Activated CD4-positive, alpha-beta T cell treated with anti-CD3 and anti-CD28 coated beads, Interleukin-2, amount 50 U/mL, for 1 hour (primary cell): ENCODE results near the gene MRPS34.
"Not testable (repeated sequence)": the region's sequence is repeated elsewhere in the genome, so short reads cannot be mapped to it uniquely, and the experiment has no call there.

ENCODE experiments used
- DNase-seq: peaks from one replicate; pipeline ENCODE4 v3.0.0-alpha.2; 2020

Gene MRPS34

DNA sequence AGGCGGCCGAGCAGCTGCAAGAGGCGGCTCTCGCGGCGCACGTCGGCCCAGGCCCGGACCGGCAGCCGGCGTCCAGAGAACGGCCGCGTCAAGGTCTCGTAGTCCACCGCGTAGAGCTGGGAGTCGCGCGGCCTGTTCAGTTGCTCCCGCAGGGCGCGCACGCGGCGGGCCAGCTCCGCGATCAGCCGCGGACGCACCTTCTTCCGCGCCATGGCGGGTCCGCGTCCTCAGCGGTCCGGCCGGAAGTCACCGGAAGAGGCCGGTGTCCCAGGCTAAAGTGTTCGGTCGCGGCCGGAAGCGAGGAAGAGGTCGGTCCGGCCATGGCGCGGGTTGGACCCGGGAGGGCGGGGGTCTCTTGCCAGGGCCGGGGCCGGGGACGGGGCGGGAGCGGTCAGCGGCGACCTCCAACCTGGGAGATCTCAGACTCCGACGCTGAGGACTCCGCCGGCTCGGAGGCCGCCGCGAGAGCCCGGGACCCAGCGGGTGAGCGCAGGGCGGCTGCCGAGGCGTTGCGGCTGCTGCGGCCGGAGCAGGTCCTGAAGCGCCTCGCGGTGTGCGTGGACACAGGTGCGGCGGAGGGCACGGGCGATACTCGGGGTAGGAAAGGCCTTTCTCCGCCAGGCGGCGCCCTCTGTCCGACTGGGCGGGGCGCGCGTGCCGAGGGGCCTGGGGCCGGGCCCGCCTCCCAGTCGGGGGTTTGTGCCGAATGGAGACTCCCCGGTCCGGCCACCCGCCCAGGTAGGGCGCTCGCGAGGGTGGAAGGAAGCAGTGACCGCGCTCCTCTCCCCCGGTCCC lies at the start of gene MRPS34:
TSS of gene MRPS34 (minus strand) at position 227 of the 795 bp plus-strand sequence. CDS start at position 212, 15 bp downstream.
- peak; percentile 75 for DNase-seq

DNA sequence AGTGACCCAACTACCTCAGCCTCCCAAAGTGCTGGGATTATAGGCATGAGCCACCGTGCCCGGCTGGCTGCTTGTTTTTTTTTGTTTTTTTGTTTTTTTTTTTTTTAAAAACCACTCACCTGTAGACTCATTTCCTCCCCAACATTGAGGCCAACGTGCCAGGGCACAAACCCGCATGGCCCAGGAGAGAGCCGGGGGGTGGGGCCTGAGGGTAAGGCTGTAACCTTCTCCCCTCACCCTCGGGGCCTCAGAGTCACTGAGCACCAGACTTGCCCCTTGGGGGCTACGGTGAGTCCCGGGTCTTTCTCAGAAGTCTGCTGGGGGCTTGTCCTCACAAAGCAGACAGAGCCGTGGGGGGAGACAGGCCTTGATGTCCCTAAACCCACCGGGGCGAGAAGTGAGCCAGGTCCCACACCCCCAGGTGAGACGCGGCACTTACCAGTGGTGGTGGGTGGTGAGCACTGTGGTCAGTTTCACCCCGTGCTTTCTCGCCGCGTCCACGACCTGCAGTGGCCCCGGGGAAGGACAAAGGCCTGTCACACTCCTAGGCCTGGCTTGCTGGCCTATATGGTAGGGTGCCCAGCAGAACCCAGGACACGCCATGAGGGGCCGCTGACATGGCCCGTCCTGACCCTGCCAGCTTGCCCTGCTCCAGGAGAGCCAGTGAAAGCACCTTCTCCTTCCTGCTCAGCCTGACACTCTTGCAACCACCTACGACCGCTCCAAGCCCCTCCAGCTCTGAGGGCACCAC lies 49.1 kb upstream of the MRPS34 start:
- no peak for DNase-seq

DNA sequence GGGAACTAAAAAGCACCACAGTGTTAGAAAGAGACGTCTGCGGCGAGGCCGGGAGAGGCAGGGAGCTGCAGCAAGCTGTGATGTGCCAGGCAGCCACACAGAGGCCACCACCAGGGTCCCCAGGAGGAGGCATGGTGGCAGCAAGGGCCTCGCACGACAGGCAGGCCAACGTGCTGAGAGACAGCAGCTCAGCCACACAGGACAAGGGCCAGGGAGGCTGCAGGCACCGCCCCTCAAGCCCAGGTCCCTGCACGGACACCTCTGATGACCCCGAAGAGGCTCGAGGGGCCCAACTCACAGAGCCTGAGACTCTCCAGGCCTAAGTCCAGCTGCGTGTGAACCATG lies 48.0 kb upstream of the MRPS34 start:
- no peak for DNase-seq

DNA sequence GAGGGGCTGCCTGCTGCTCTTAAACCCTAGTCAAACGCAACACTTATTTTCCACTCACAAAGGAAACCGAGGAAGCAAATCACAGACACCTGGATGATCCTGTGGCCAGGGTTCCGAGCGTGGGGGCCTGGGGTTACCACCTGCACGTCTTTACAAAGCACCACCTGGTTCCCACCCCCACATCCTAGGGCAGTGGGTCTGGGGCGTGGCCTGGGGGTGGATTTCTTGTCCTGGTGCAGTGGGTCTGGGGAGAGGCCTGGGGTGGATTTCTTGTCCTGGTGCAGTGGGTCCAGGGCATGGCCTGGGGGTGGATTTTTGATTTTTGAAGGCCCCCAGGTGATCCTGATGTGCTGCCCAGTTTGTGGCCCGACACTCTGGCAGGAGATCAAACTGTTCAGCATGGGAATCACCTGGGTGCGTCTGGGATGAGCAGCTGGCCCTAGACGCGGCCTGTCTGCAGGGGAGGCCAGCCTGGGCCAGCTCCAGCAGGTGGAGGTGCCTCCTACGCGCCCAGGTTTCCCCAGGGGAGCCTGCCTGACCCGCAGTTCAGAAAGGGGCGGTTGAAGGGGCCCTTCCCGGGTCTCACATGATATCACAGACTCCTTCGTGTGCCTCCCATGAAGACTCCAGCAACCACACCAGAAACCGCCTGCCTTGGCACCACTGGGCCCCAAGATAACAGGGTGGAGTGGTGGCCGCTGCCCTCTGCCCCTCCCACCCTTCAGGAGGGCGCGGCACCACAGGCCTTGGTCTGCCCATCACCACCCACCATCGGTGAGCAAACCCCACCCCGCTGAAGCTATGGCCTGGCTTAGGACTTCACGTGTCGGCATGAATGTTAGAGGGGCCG lies 47.4 kb upstream of the MRPS34 start:
- DNase-seq, result no peak

DNA sequence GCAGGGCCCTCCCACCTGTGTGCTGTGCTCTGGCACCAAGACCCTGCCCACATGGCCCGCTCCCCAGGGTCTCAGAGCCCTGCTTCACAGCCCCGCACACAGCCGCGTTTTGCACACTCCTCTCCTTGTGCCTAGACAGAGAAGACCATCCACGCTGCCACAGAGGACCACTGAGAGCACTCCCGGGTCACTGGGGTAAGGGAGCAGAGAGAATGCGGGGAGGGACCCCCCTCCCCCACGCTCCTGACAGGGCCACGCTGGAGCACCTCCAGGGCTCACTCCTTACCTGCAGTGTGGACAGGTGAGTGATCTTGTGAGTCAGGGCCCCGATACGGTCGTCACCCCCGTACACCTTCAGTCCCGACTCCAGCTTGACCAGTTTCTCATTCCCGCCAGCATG lies 46.7 kb upstream of the MRPS34 start:
- no peak for DNase-seq

DNA sequence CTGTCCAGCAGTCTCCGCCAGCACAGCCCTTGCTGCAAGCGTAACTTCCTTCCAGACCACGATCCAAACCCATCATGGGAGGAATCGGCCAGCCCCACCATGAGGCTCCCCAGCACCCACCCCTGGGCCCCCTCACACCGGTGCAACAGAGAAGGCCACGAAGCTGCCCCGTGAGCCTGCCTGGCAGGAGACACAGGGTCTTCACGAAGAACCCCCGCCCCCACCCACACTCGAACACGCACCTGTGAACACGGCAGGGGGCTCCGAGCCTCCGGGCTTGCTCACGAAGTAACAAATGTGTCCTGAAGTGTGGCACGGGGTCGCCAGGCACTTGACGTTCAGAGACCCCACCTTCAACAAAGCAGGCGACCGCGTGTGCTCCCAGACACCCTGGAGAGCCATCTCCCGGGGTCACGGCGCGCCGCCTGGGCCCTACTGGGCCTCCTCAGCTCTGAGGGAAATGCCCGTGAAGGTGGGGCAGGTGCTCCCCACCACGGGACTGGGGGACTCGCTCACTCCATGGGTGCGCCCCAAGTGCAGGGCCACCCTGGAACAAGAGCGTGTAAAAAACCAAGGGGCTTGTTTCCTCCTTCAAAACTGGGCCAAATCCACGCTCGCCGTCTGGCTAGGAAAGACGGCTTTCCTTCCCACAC lies 46.1 kb upstream of the MRPS34 start:
- no peak for DNase-seq

DNA sequence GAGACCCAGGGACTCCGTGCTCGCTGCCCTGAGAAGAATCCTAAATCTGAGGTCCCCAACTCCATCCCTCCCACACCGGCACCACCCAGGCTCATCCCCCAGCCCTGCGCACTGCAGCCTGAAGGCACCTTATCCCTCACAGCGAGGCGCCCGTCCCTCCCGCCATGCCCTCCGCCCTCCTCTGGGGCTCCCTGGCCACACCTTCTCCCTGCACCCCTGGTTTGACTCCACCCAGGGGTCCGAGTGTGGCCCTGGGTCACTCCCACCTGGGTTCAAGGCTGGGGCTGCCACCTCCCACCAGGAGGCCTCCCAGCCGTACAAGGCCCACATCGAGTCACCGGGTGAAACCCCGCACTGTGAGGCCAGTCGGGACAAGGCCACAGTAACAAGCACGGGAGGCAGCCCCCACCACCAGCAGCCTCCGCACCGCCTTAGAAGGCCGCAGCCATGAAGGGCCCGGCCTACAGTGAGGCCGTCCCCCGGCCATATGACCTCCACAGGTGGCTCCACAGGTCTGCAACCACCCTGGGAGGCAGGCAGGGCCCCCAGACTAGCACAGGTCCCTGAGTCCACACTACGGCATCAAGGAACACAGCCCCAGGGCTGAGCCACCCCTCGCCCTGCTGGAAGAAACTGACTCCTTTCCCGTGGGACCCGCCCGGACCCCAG lies 45.4 kb upstream of the MRPS34 start:
- no peak for DNase-seq

DNA sequence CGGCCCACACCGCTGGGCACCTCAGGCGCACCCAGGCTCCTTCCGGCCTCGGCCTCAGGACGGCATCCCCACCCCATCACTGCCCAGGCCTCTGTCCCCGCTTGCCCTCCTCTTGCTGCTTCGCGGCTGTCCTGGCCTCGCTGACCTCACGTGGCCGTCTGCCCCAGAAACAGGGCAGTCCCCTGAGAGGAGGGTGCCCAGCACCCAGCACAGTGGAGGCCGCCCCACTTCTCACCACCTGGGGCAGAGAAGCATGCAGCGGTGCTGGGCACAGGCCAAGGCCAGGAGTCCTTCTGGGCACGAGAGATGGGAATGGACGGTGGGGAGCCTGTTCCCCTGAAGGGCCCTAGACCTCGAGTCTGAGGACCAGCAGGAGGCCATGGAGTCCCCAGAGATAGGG lies 44.8 kb upstream of the MRPS34 start:
- no peak for DNase-seq

DNA sequence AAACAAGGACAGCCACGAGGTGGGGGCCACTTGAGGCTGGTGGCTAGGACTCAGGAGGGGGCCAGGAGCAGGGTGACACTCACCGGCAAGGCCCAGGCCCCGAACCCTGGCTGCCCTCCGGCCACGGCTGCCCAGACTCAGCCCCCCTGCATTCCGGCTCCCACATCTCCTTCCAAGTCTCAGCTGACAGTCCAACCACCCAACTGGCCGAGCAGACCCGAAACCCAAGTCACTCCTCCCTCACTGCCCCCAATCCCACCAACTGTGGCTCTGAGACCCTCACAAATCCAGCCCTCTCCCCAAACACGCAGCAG lies 44.3 kb upstream of the MRPS34 start:
- DNase-seq, result no peak

DNA sequence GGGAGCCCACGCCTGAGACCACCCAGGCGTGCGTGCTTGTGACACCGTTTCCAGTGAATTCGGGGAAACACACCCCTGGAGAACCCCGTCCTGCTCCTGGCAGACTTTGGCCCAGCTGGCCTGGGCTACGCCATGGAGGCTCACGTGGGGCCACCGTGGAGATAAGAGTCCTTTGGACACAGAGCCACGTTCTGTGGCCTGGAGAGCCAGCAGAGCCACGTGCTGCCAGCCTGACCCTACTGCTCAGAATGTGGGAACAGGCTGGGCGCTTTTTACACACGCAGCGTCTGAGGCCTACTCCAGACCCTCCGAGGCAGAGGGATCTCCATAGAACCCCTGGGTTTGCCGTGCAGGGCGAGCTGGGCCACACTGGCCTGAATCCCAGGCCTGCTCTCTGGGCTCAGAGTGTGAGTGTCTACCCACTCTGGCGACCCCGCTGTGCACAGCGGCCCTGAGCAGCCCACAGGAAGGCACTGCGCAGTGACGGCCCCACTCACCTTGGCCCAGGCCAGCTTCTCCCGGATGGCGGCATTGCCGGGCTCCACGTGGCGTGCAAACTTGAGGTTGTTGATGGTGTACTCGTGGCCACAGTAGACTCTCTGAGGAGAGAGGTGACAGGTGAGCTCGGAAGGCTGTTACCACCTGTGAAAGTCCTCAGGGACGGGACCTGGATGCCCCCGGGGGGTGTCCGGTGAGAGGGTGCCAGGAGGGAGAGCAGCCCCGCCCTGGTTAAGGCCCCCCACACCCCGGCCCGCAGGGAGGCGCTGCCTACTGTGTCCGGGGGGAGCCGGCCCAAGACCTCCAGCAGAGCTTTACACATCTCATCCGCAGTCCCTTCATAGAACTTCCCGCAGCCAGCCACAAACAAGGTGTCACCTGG lies 43.7 kb upstream of the MRPS34 start:
- DNase-seq, result no peak

DNA sequence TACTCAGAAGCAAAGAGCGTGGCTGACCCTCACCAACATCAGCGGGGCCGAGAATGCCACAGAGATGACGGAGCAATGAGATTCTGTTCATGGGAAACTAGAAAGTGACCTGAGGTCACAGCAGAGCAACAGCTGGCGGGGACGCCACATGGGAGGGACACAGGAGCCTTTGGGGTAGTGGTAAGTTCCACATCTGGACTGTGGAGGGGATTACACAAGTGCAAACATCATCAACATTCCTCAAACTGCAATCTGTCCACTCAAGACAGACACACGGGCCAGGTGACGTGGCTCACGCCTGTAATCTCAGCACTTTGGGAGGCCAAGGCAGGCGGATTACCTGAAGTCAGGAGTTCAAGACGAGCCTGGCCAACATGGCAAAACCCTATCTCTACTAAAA lies 42.5 kb upstream of the MRPS34 start:
- no peak for DNase-seq

DNA sequence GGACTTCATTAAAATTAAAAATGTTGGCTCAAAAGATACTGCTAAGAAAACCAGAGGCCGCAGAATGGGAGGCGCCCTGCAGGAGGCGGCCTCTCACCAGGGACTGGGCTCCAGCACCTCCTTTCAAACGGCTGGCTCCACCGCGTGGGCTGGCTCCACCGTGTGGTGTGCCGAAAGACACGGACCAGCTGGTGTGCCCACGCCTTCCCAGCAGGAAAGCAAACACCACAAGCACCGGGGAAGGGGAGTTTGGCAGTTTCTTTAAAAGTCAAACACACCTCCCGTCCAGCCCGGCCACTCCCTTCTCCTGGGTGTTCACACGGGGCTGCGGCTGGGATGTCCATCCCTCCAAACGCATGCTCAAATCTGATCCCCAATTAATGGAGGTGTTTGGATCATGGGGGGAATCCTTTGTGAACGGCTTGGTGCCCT lies 39.8 kb upstream of the MRPS34 start:
- DNase-seq, result peak; percentile 54

DNA sequence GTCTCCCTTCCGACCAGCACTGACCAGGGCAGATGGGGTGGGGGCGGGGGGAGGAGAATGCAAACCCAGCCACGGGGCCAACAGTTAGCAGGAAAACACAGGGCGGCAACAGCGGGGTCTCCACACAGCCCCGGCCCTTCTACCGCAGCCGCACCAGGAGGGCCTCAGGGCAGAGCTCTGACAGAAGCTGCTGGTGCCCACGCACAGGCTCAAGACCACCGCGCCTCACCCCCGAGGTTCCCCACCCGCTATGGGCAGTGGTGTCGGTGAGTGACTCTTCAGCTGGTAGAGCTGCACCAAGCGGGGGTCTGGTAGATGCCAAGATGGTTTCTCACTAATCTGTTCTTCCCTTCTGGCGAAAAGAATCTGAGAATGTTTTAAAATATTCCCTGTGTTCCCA lies 37.6 kb upstream of the MRPS34 start:
- no peak for DNase-seq

DNA sequence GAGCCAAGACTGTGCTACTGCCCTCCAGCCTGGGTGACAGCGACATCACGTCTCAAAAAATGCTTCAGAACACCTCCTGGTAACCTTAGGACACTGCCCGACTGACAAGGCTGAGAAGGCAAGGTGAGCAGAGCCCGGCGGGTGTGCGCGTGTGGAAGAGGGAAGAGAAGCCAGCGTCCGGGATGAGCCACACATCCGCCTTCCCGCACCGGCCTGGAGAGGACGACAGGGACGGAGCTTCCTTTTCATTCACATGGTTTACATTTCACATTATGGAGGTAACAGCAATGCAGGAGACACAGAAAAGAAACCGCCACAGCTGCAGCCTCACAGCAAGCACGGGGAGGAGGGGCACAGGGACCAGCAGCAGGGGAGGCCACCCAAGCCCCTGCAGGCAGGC lies 37.2 kb upstream of the MRPS34 start:
- DNase-seq, result no peak

DNA sequence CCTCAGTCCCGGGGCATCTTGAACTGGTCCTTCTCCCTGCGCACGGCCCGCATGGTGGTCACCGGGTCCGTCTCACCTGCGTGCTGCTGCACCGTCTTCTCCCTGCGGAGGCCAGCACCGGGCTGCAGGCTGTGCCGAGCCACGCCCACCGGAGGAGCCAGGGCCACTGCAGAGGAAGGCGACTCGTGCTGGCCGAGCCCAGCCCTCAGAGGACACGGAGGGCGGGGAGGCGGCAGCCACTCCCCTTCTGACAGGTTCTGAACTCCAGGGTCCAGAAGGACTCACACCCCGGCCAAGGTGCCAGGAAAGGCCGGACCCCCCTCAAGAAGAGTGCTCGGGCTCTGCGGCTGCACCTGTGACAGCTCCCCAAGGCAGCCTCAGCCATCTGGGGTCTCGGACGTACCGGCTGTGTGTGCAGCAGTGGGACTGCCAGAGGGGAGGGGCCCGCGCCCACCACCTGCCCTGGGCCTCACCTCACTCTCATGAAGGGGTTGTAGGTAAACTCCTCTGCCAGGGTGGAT lies 36.4 kb upstream of the MRPS34 start:
- DNase-seq, result no peak

DNA sequence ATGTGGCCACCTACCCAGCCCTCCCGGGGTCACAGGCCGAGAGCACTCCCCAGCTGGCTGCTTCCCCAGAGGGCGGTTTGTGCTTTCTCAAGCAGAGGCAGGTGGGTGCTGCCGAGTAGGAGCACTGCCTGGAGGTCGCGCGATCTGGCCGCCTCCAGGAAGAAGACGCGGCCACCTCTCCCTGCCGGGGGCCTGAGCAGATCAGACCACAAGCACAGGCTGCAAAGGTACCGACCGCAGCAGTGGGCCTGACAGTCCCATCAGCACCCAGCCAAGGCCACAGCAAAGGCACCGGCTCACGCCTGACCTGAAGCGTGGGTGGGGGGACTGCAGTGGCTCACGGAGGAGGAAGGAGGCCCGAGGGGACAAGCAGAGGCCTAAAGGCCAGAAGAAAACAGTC lies 35.8 kb upstream of the MRPS34 start:
- no peak for DNase-seq

DNA sequence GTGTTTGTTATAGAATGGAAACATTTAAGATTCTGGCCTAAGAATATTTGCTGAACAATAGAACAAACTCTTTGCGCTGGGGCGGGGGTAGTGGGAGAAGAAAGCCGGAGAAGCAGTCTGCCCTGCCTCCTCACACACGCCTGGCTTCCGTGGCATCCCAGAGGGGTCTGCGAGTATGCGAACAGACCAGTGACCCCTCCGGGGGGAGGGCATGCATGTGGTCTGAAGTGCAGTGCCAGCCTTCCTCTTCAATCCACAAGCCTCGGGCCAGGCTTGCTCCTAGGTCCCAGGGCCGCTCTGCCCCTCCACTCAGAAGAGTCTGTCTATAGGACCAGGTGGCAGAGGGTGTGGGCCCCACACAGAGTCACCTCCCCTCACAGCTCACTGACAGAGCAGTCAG lies 34.7 kb upstream of the MRPS34 start:
- no peak for DNase-seq

DNA sequence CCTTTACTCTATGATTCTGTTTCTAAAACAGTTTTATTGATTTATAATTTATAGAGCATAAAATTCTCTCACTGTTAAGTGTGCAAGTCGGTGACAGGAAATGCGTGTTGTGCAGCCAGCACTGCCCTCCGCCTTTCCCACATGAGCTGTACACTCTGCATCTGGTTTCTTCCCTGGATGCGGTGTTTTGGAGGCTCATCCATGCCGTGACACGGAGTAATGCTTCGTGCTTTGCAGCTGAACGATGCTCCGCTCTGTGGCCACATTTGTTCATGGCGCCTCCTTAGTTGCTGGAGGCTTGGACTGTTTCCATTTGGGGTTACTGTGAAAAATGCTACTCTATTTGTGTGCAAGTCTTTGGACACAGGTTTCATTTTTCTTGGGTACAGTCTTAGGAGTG lies 27.8 kb upstream of the MRPS34 start:
- no peak for DNase-seq

DNA sequence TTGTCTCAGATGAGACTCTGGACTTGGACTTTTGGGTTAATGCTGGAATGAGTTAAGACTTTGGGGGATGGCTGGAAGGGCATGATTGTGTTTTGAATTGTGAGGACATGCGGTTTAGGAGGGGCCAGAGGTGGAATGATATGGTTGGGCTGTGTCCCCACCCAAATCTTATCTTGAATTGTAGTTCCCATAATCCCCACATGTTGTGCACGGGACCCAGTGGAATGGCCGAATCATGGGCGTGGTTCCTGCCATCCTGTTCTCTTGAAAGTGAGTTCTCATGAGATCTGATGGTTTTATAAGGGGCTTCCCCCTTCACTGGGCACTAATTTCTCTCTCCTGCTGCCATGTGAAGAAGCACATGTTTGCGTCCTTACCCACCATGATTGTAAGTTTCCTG lies 26.3 kb upstream of the MRPS34 start:
- not testable (repeated sequence) for DNase-seq

DNA sequence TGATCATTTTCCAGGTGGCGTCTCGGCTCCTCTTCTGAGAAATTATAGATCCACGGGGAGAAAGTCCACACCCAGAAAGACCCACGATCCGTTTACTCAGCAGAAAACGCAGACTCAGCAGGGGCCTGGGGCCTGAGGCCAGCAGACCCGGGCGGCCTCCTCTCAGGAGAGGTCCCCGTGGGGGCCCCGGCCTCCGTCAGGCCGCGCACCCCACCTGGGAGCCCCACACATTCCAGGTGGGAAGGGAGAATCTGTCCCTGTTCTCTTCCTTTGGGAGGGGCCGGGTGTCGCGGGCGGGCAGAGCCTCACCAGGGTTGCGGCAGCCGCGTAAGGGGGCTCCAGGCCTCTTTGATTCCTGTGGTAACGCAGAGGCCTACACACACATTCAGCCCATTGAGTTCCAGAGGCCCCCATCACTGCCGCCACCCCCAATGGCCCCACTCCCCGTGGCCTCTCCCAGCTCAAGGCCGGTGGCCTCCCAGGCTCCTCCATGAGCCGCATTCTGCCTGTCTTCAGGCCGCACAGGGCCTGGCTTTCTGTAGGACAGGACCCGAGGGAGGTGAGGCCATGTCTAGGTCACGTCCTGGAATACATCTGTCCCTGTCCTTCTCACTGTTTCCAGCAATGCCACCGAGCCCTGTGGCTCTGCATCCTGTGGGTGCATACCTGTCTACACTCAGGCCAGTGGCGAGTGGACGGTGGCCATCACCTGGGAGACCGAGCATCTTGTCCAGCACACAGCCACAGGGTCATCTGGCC lies 22.2 kb upstream of the MRPS34 start:
- no peak for DNase-seq
